Thyroid gland (tissue), 4 donors: ENCODE results near the gene LRIG1. TPM values are rescaled to one million over a fixed set of nuclear protein-coding genes. Genes with fewer than 3 reads are reported as not detected.

Experiments used
- DNase-seq, 2 donors: peaks; one replicate each; pipeline ENCODE4 v3.0.0-alpha.2; 2019
- H3K27ac ChIP-seq, 3 donors: fragments of 200-600 bp; sonication (generic); 1 replicate in 2 of 3; 2 replicates in 1 of 3; pipeline ENCODE4 v1.5.1; 2016 to 2019; ENCODE audit warnings: mild to moderate bottlenecking in 1 of 3, moderate library complexity in 1 of 3
- H3K27me3 ChIP-seq: fragments of 200-600 bp; sonication (generic); one replicate; pipeline ENCODE4 v1.5.1; 2019
- H3K36me3 ChIP-seq, 2 donors: fragments of 200-600 bp; sonication (generic); one replicate each; pipeline ENCODE4 v1.5.1; 2016 to 2019
- H3K4me1 ChIP-seq, 2 donors: fragments of 200-600 bp; sonication (generic); one replicate each; pipeline ENCODE4 v1.5.1; 2017 to 2019
- H3K4me3 ChIP-seq, 3 donors: fragments of 200-600 bp; sonication (generic); replicated peaks in 1 of 3; 1 replicate in 2 of 3; 2 replicates in 1 of 3; pipeline ENCODE4 v1.5.1; 2016; ENCODE audit warnings: mild to moderate bottlenecking in 1 of 3
- H3K9me3 ChIP-seq: fragments of 200-600 bp; sonication (generic); one replicate; pipeline ENCODE4 v1.5.1; 2017
- POLR2A ChIP-seq, 2 donors: fragments of 450-650 bp; IDR thresholded peaks; one replicate each; pipeline ENCODE4 v1.6.1; 2017; ENCODE audit warnings: antibody characterized with exemption in 2 of 2, mild to moderate bottlenecking in 2 of 2, moderate library complexity in 1 of 2
- WGBS, 2 donors: methylation state at CpG; one replicate each; pipeline ENCODE4 v1.1.5; 2017; 5-methylcytosine and 5-hydroxymethylcytosine counted together
- intact Hi-C: fragments of 100-400 bp; cut with DNase I; formaldehyde crosslinking; loops from one replicate; pipeline ENCODE4 v1.15.1; 2023
- total RNA-seq, 4 donors: library from RNA; depleted of rRNA; stranded (reverse); fragments of >200 nt; gene quantifications; one replicate each; pipeline ENCODE4 v1.2.3, GENCODE V29; 2016
- TF ChIP-seq, protein P1 (sequence below), 6 experiments: fragments of 200-600 bp in 3 of 6; fragments of 450-650 bp in 3 of 6; sonication (generic) in 3 of 6; IDR thresholded peaks; one replicate each; pipeline ENCODE4 v1.5.1; 2016 to 2019; ENCODE audit warnings: antibody characterized with exemption in 6 of 6, mild to moderate bottlenecking in 2 of 6, inconsistent platforms in 1 of 6, moderate library complexity in 1 of 6

Gene LRIG1
- total RNA-seq, 4 donors from 2014 or later: 45.8 to 69.7 (median 61.7) TPM

DNA sequence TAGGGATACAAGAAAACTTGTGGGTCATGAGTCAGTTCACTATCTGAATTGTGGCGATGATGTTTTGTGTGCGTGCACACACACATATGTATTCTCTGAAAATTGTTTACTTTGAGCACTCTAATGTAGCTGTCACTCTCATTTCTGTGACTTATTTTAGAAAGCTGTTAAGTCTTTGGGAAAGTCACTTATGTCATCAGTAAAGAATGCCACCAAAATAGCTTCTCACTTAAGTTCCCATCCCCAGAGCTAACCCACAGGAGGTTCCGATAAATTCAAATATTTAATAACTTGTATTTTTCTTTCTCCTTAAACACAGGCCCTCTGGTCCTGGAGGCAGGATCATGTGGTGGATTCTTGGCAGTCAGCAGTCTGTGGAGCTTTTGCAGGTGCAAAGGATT, 138.3 kb downstream of the LRIG1 start:
- DNase-seq: no peak
- Histone ChIP-seq H3K4me3 (no peak overlapping the region), H3K27me3 (no peaks in the 10 kb centered on the region), H3K4me1 (no peaks in the 10 kb centered on the region), H3K36me3 (no peaks in the 10 kb centered on the region), H3K27ac (no peak overlapping the region), H3K9me3 (no peaks in the 10 kb centered on the region)
- WGBS, 2 donors: 87 to 93% methylated on average over 3 of the region's 3 CpGs
- TF ChIP-seq, protein P1, sequence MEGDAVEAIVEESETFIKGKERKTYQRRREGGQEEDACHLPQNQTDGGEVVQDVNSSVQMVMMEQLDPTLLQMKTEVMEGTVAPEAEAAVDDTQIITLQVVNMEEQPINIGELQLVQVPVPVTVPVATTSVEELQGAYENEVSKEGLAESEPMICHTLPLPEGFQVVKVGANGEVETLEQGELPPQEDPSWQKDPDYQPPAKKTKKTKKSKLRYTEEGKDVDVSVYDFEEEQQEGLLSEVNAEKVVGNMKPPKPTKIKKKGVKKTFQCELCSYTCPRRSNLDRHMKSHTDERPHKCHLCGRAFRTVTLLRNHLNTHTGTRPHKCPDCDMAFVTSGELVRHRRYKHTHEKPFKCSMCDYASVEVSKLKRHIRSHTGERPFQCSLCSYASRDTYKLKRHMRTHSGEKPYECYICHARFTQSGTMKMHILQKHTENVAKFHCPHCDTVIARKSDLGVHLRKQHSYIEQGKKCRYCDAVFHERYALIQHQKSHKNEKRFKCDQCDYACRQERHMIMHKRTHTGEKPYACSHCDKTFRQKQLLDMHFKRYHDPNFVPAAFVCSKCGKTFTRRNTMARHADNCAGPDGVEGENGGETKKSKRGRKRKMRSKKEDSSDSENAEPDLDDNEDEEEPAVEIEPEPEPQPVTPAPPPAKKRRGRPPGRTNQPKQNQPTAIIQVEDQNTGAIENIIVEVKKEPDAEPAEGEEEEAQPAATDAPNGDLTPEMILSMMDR (IDR thresholded peaks at IDR 0.05): no peak
- no peak for TF ChIP-seq POLR2A (IDR thresholded peaks at IDR 0.05)
- intact Hi-C loops: no loop called here

DNA sequence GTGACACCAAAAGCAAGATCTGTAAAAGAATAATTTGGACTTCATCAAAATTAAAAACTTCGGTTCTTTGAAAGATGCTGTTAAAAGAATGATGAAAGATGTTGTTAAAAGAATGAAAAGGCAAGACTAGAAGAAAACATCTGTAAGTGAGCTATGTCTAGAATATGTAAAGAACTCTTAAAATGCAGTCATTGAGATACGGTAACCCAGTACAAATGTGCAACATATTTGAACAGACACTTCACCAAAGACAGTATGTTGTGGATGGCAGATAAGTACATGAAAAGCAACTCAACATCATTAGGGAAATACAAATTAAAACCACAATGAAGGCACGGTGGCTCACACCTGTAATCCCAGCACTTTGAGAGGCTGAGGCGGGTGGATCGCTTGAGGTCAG, 139.5 kb downstream of the LRIG1 start:
- no peaks in the 10 kb centered on the region for H3K27me3 ChIP-seq
- no peaks in the 10 kb centered on the region for H3K36me3 ChIP-seq
- 95 to 96% methylated on average over 5 of the region's 5 CpGs for WGBS, 2 donors
- no peak for TF ChIP-seq POLR2A (IDR thresholded peaks at IDR 0.05)
- TF ChIP-seq, protein P1 (IDR thresholded peaks at IDR 0.05): no peak
- intact Hi-C loops: no loop called here
- no peak overlapping the region for H3K27ac ChIP-seq
- no peak for DNase-seq
- no peak overlapping the region for H3K4me3 ChIP-seq
- H3K4me1 ChIP-seq: no peaks in the 10 kb centered on the region
- no peaks in the 10 kb centered on the region for H3K9me3 ChIP-seq

DNA sequence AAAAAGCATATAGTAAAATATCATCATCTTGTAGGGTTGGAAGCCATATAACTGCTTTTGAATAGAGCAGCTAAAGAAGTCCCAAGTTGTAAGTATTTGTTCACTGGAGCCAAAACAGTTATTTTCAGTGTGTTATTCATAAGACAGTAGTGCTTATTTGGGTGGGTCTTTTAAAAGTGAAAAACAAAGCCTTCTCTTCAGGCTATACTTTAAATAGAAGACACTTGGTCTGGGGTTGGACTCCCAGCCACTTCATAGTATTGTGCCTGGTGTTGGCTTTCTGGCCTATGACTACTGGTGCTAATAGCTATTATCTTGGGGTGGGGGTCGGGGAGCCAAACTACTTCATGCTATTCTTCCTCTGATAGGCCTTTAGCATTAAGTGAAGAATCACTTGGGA, 144.8 kb downstream of the LRIG1 start:
- Histone ChIP-seq H3K4me1 (no peaks in the 10 kb centered on the region), H3K4me3 (no peak overlapping the region), H3K27ac (no peak overlapping the region), H3K27me3 (no peaks in the 10 kb centered on the region), H3K36me3 (no peaks in the 10 kb centered on the region), H3K9me3 (no peaks in the 10 kb centered on the region)
- TF ChIP-seq POLR2A (IDR thresholded peaks at IDR 0.05): no peak
- TF ChIP-seq, protein P1 (IDR thresholded peaks at IDR 0.05): no peak
- DNase-seq: no peak
- intact Hi-C loops: no loop called here
- WGBS, 2 donors: 79 to 88% methylated on average over 1 of the region's 1 CpG

DNA sequence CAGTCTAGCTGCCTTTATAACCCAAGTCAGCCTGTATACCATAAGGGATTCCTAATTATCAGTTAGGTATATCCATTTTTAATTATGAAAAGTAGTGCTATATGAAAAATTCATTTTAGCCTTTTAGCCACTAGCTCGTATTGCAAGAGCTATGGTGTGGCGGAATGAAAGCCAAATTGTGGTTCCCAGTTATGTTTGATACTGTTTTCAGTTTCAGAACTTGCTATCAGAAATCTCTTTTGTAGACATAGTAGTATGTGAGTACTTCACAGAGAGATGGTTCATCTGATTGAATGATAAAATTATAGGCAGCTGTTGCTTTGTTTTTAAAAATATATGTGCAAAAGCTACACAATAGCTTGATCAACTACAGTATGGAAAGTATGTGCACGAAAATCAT, 145.4 kb downstream of the LRIG1 start:
- no peak for DNase-seq
- TF ChIP-seq POLR2A (IDR thresholded peaks at IDR 0.05): no peak
- TF ChIP-seq, protein P1 (IDR thresholded peaks at IDR 0.05): no peak
- intact Hi-C loops: no loop called here
- H3K9me3 ChIP-seq: no peaks in the 10 kb centered on the region
- no peak overlapping the region for H3K27ac ChIP-seq
- H3K27me3 ChIP-seq: no peaks in the 10 kb centered on the region
- 91 to 92% methylated on average over 3 of the region's 3 CpGs for WGBS, 2 donors
- no peaks in the 10 kb centered on the region for H3K36me3 ChIP-seq
- no peaks in the 10 kb centered on the region for H3K4me1 ChIP-seq
- H3K4me3 ChIP-seq: no peak overlapping the region

DNA sequence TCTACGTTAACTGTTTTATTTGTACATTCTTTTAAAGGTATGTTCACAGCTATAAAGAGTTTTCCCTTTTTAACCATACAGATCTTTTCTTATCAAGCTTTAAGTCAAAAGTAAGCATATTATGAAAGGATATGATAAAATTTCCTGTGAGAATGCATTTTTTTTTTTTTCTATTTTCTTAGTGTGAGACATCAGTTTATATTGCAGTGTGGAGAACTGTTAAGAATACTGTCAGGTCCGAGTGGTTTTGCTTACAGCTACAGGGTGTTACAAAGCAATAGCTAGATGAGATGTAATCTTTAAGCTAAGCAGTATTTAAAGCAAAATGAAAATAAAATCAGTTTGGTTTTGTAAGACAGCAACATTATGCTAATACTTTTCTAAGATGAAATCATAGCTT, 146.8 kb downstream of the LRIG1 start:
- intact Hi-C loops: no loop called here
- no peaks in the 10 kb centered on the region for H3K4me1 ChIP-seq
- no peaks in the 10 kb centered on the region for H3K9me3 ChIP-seq
- H3K27me3 ChIP-seq: no peaks in the 10 kb centered on the region
- no peaks in the 10 kb centered on the region for H3K36me3 ChIP-seq
- H3K27ac ChIP-seq: no peak overlapping the region
- no peak overlapping the region for H3K4me3 ChIP-seq
- WGBS, 2 donors: 82 to 85% methylated on average over 2 of the region's 2 CpGs
- TF ChIP-seq POLR2A (IDR thresholded peaks at IDR 0.05): no peak
- TF ChIP-seq, protein P1 (IDR thresholded peaks at IDR 0.05): no peak
- no peak for DNase-seq
